Activated CD8-positive, alpha-beta T cell treated with anti-CD3 and anti-CD28 coated beads for 36 hours (primary cell): Measurements from ENCODE around the gene SIAH2. TPM values are rescaled to one million over a fixed set of nuclear protein-coding genes. Genes with fewer than 3 reads are reported as not detected.

Experiments
- ATAC-seq: fragments of 200-7000 bp; cut with Tn5 transposase; one replicate; pipeline ENCODE4 v1.10.0; 2021; ENCODE audit warnings: mild to moderate bottlenecking, moderate library complexity
- CTCF ChIA-PET: fragments of 350-600 bp; sonication (Branson Sonifier 250); formaldehyde crosslinking; loops from one replicate; lab custom pipeline; 2021; ENCODE audit warnings: antibody characterized with exemption; lab: Charles Lee
- POLR2A ChIA-PET: fragments of 350-600 bp; sonication (Branson Sonifier 250); formaldehyde crosslinking; loops from one replicate; lab custom pipeline; 2021; ENCODE audit warnings: antibody characterized with exemption; lab: Charles Lee
- DNase-seq: peaks from one replicate; pipeline ENCODE4 v3.0.0-alpha.2; 2020
- H3K27ac Mint-ChIP-seq: one replicate; pipeline ENCODE4 v1.8.0; 2021; ENCODE audit warnings: mild to moderate bottlenecking, mixed read lengths
- H3K27me3 Mint-ChIP-seq: one replicate; pipeline ENCODE4 v1.8.0; 2021; ENCODE audit warnings: mixed read lengths
- H3K36me3 Mint-ChIP-seq: one replicate; pipeline ENCODE4 v1.8.0; 2021; ENCODE audit warnings: low read depth, mixed read lengths
- H3K4me1 Mint-ChIP-seq: one replicate; pipeline ENCODE4 v1.8.0; 2021; ENCODE audit warnings: low read depth, mixed read lengths
- H3K4me3 Mint-ChIP-seq: one replicate; pipeline ENCODE4 v1.8.0; 2021; ENCODE audit warnings: mild to moderate bottlenecking, moderate library complexity, mixed read lengths
- H3K9me3 Mint-ChIP-seq: one replicate; pipeline ENCODE4 v1.8.0; 2021; ENCODE audit warnings: mixed read lengths
- intact Hi-C: fragments of 100-400 bp; cut with micrococcal nuclease; formaldehyde crosslinking; loops from one replicate; pipeline ENCODE4 v1.10.0; 2022
- total RNA-seq, 2 experiments: library from RNA; stranded (reverse); gene quantifications; one replicate each; pipeline ENCODE4 v1.2.3, GENCODE V29; 2021
- TF ChIP-seq, protein P1 (sequence below): fragments of 200-600 bp; IDR thresholded peaks from one replicate; pipeline ENCODE4 v1.8.0; 2022; ENCODE audit warnings: antibody characterized with exemption, mild to moderate bottlenecking

Gene SIAH2
- total RNA-seq, 2 experiments from 2014 or later = 90.3 to 91.1 TPM

DNA sequence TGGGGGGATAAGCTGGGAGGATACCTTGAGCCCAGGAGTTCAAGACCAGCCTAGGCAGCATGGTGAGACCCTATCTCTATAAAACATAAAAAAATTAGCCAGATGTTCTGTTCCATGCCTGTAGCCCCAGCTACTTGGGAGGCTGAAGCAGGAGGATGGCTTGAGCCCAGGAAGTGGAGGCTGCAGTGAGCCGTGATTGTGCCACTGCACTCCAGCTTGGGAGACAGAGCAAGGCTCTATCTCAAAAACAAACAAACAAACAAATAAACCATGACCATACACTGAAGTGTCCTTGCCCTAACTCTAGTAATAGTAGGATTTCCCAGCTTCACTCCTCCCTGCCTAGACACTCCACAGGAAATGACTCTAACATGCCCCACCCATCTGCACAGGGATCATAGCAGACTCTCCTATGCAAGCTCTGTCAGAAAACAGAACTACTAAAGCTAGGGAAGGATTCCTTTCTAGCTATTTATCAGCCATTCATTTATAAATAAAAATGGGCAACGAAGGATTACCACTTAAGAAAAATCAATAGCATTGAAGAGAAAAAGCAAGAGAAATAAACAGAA is 63.8 kb downstream of the SIAH2 start:
- Mint-ChIP-seq H3K36me3 (no peaks in the 10 kb centered on the region), H3K27ac (no peak overlapping the region), H3K4me1 (peaks cover 28% of the 10 kb centered on the region), H3K27me3 (no peaks in the 10 kb centered on the region), H3K4me3 (no peak overlapping the region), H3K9me3 (no peaks in the 10 kb centered on the region)
- intact Hi-C loops = no loop called here
- ChIA-PET POLR2A (interaction anchor here (0.6 kb wide), 1 partner anchor 114 kb away, joined by 3 read pairs; no protein-coding TSS in a partner anchor), CTCF (interaction anchor here (1.4 kb wide), 1 partner anchor 8 kb away, joined by 6 read pairs; no protein-coding TSS in a partner anchor)
- no peak for ATAC-seq
- TF ChIP-seq, protein P1, sequence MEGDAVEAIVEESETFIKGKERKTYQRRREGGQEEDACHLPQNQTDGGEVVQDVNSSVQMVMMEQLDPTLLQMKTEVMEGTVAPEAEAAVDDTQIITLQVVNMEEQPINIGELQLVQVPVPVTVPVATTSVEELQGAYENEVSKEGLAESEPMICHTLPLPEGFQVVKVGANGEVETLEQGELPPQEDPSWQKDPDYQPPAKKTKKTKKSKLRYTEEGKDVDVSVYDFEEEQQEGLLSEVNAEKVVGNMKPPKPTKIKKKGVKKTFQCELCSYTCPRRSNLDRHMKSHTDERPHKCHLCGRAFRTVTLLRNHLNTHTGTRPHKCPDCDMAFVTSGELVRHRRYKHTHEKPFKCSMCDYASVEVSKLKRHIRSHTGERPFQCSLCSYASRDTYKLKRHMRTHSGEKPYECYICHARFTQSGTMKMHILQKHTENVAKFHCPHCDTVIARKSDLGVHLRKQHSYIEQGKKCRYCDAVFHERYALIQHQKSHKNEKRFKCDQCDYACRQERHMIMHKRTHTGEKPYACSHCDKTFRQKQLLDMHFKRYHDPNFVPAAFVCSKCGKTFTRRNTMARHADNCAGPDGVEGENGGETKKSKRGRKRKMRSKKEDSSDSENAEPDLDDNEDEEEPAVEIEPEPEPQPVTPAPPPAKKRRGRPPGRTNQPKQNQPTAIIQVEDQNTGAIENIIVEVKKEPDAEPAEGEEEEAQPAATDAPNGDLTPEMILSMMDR = no peak
- no peak for DNase-seq

DNA sequence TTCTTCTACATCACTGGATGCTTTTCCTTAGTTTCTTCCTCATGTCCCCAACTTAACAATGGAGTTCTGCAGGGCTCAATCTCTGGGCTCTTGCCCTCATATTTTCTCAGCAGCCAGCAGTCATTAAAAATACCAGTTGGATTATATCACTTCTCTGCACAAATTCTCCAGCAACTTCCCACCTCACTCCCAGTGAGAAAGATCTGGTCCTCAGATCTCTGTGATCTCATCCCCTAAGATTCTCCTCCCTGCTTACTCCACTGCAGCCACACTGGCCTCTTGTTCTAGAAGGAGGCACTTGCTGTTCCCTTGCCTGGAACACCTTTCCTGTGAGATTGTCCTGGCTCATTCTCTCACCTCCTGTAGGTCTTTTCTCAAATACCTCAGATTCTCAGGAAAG is 65.3 kb downstream of the SIAH2 start:
- Mint-ChIP-seq H3K27ac (no peak overlapping the region), H3K9me3 (peaks cover 2% of the 10 kb centered on the region)

DNA sequence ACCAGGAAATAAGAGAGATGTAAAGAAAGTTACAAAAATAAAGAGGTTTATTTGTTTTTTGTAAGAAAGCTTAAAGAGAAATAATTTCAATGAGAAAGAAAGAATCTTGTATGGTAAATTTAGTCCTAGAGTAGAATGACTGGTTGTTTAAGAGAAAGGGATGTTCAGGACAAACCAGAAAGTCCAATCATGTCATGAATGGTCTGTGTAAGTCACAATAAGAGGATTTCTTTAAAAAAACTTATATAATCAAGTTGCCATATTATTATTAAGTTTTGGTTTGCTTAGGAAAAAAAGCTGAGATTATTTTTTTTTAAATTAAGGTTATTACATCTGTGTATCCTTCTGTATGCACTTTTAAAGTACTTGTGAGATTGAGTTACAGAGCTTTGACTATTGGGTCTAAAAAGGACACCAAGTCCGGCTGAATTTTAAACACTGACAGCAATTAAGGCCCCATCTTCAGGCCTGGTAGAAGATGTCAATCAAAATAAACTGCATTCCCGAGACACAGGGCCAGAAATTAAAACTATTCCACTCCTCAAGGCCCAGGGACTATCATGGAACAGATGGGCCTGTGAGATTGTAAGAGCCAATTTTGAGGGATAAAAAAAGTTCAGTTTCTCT is 71.4 kb downstream of the SIAH2 start:
- DNase-seq = no peak
- Mint-ChIP-seq H3K4me3 (no peak overlapping the region), H3K27me3 (no peaks in the 10 kb centered on the region), H3K27ac (no peak overlapping the region), H3K4me1 (no peaks in the 10 kb centered on the region), H3K9me3 (peaks cover 8% of the 10 kb centered on the region), H3K36me3 (no peaks in the 10 kb centered on the region)
- ATAC-seq = no peak
- ChIA-PET CTCF (interaction anchor here (1.5 kb wide), 1 partner anchor 8 kb away, joined by 6 read pairs; no protein-coding TSS in a partner anchor), POLR2A (interaction anchor here (0.7 kb wide), 1 partner anchor 12 kb away, joined by 3 read pairs; no protein-coding TSS in a partner anchor)
- intact Hi-C loops = no loop called here
- TF ChIP-seq, protein P1 = no peak

More for the DNA sequence above, 65.3 kb downstream of the SIAH2 start:
- Mint-ChIP-seq H3K4me3 (no peak overlapping the region), H3K4me1 (peaks cover 18% of the 10 kb centered on the region), H3K36me3 (no peaks in the 10 kb centered on the region), H3K27me3 (no peaks in the 10 kb centered on the region)
- ATAC-seq (no peak), DNase-seq (no peak)
- ChIA-PET POLR2A (interaction anchor here (1.0 kb wide), 1 partner anchor 95 kb away, joined by 3 read pairs; the partner anchor contains the start of gene SELENOT), CTCF (no interaction called here)
- intact Hi-C loops = no loop called here
- TF ChIP-seq, protein P1 = no peak

Other genes with a start within 250 kb of the SIAH2 start
- gene SERP1, start 216.7 kb downstream of the SIAH2 start, total RNA-seq = 100 to 1,000 TPM; 115 TPM
- 100 to 1,000 TPM; 130 to 136 TPM for gene EIF2A, start 216.4 kb downstream of the SIAH2 start, total RNA-seq
- 10 to 100 TPM; 77.6 to 89.8 TPM for gene SELENOT, start 159.8 kb downstream of the SIAH2 start, total RNA-seq
- gene ERICH6, start 59.2 kb downstream of the SIAH2 start, total RNA-seq = not detected
- not detected for gene MINDY4B, start 142.3 kb upstream of the SIAH2 start, total RNA-seq
- gene CLRN1, start 209.6 kb upstream of the SIAH2 start, total RNA-seq = not detected